HTERT RPE-1 (cell line): ENCODE measurements around the gene DNASE1.
"Not testable (repeated sequence)": the region's sequence is repeated elsewhere in the genome, so short reads cannot be mapped to it uniquely, and the experiment has no call there.

Source experiments
- in situ Hi-C: fragments of 300-500 bp; cut with MboI; formaldehyde crosslinking; loops from 4 replicates; pipeline ENCODE4 v1.14.3; 2020; ENCODE audit warnings: low sequenced_read_pairs

Gene DNASE1

DNA sequence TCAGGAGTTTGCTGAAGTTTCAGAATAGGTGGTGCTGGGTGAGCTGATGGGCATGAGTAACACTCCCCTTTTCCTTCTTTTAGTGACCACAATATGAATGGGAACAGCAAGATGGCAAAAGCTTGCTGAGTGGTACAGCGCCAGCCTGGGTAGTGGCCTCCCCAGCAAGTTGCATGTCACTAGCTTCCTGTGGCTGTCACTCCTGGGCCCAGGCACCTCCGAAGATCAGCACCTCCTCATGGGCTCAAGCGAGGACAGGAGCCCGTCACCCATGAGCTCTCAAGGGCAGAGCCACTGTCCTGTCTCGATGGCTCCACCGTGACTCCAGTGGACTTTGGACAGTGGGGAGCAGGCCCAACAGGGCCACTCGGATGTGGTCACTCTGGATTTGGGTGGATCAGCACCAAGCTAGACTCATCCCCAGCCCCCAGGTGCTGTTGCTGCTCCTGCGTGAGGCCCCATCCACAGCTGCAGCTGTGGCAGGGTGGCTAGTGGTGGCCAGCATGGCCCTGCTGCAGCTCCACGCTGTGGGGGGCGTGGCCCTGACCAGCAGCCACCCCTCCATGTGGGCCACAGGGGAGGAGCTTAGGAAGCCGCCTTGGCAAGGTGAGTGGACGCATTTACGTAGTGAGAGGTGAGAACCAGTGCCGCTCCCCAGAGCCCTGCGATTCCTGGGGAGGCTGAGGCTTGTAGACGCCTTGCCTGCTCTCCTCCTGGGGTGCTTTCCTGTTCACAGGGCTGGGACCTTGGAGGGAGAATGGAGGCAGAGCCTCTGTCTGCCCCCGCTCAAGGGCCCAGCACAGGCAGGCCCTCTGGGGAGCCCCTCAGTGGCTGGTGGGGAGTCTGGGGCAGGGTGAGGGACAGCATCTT is 13.6 kb upstream of the DNASE1 start:
- in situ Hi-C loops: no loop called here

DNA sequence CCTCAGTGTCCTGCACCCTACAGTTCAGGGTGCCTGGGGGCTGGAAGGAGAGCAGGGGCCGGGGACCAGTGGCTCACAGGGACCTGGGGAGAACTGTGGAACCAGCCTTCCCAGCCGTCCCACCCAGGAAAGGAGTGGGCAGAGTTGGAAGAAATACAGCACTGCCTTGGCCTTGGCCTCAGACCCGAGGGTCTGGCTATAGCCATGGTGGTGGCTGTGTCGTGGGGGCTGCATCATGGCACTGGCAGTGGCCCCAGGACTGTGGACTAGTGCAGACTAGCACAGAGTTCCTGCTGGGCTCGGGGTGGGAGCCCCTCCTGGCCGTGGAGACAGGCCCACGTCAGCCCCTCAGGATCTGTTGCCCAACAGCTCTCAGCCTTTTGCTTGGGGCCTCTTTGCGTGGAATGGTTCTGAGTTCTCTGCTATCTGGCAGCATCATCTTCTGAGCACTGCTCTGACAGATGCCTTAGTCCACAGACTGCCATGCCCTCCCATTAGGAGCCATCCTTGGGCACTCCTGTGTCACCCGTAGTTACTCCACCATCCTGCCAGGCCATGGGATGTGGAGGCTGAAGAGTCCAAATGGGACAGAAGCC is 12.6 kb upstream of the DNASE1 start:
- in situ Hi-C loops: no loop called here

GRCh38 chr16:3642397-3643094 is 11.9 kb upstream of the DNASE1 start:
- in situ Hi-C loops: no loop called here

- in situ Hi-C loops: no loop called here
Measured at GRCh38 chr16:3643095-3643730, 11.3 kb upstream of the DNASE1 start.

DNA sequence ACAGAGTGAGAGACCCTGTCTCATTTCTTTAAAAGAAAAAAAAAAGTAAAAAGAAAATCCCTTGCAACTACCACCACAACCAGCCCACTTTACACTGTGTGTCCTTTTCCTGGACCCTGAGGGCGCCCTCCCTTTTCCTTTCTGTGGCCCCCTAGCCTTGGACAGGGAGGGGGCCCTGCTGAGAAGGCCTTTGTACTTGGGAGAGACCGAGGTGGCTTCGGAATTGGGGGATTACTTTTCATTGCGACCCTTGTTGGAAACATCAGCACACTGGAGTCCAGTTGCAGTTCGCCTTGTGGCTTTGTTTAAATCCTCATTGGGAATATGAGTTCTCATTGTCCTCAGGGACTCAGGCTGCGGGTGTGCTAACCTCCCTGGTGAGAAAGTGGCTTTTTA is 9.4 kb upstream of the DNASE1 start:
- in situ Hi-C loops: no loop called here

DNA sequence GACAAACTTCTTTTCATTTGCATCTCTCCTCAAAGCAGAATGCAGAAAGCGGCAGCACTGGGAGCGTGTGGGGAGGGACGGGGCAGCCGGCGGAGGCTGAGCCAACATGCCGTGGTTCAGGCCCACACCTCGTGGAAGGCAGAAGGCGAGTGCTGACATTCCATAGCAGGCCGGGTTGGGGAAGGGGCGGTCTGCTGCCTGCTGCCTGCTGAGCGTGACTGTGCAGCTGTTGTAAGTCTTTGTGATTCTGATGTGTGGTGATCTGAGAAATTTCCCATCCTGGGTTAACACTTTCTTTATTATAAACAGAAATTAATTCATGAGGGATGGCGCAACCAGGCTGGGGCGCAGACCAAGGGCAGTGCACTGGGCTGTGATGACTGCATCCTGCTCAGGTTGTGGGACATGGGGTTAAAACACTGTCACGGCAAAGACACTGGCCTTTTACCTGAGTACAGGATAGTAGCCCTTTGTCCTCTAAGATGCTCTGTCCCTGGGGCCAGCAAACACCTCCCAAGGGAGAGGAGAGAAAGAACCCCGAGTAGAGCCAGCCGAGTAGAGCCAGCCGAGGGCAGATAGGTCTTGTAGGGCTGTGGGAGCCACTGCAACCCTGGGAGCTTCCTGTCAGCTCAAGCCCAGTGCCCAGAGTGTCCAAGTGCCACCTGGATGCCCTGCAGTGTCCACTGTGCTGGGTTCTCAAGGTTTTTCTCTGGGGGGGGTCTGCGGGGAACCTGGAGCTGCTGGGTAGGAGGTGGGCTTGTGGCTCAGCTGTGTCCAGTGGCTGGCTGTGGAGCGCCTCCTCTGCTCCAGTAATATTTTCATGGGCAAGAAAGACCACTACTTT is 8.8 kb upstream of the DNASE1 start:
- in situ Hi-C loops: no loop called here

- in situ Hi-C loops: no loop called here
Measured at GRCh38 chr16:3646348-3646920, 8.1 kb upstream of the DNASE1 start.

GRCh38 chr16:3650631-3651265 is 3.7 kb upstream of the DNASE1 start:
- in situ Hi-C loops: no loop called here

GRCh38 chr16:3651461-3652372 is 2.8 kb upstream of the DNASE1 start:
- in situ Hi-C loops: no loop called here

- in situ Hi-C loops: no loop called here
Measured at GRCh38 chr16:3652373-3653195, 1.9 kb upstream of the DNASE1 start.

DNA sequence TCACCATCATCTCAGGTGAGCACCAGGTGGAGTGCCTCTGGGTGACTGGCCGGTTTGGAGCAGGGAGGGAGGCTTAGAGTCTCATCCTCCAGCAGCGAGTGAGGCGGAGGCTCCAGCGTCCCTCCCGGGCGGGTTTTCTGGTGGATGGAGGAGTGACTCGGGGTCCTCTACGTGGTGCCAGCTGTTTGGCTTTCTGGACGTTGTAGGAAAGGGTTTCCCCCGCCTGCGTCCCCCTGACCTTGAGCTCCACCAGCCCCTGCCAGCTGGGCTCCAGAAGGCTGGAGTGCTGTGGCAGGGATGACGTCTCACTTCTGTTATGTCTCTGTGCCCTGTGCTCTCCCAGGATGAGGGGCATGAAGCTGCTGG is 522 bp downstream of the DNASE1 start:
- in situ Hi-C loops: no loop called here

DNA sequence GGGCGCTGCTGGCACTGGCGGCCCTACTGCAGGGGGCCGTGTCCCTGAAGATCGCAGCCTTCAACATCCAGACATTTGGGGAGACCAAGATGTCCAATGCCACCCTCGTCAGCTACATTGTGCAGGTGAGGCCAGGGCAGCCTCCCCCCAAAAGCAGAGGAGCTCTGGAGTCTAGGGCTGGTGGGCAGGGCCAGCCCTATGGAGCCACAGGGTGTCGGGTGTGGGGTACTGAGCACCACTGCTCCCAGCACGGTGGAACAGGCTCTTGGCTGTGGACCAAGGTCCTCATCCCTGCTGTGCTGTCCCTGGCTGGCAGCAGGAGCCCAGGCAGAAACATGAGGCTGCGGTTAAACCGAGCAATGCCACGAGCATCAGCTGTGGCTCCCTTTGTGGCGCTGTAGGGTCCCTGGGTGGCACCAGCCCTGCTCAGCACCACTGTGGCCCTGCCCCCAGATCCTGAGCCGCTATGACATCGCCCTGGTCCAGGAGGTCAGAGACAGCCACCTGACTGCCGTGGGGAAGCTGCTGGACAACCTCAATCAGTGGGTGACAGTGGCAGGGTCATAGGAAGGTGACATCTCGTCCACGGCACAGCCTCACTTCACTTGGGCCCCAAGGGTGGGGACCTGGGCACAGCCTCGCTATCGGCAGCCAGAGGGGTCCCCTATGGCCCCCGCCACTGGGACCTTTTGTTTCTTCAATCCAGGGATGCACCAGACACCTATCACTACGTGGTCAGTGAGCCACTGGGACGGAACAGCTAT is 1.1 kb downstream of the DNASE1 start:
- in situ Hi-C loops: no loop called here

GRCh38 chr16:3656160-3656490 is 1.6 kb downstream of the DNASE1 start:
- in situ Hi-C loops: not testable (repeated sequence)

- in situ Hi-C loops: no loop called here
Measured at GRCh38 chr16:3656491-3657468, 2.3 kb downstream of the DNASE1 start.

- in situ Hi-C loops: no loop called here
Measured at GRCh38 chr16:3659251-3659650, 4.8 kb downstream of the DNASE1 start.

DNA sequence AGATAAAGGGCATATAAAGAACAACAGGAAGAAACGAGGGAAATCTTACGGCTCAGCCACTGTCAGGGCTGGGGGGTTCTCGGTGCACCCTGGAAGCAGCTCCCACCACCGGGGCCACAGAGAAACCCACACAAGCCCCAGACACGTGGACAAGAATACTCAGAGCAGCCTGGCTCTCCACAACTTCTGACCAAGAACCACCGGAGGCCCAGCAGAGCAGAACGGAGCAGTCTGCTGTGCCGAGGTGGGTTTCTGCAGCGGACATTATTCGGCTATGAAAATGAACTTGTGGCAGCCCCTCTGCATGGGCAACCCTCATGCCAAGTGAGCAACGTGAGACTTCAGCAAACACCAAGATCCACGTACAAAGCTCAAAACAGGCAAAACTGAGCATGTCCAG is 6.8 kb downstream of the DNASE1 start:
- in situ Hi-C loops: no loop called here
